Endodermal cell (in vitro differentiated cells): Measurements from ENCODE around the gene ZNF507. TPM values are rescaled to one million over a fixed set of nuclear protein-coding genes. Genes with fewer than 3 reads are reported as not detected.
A peak's percentile ranks its signal among the peaks of the same experiment; 100 is the strongest.

Experiments
- DNase-seq: peaks from one replicate; pipeline ENCODE4 v3.0.0-alpha.2; 2017
- H3K27ac ChIP-seq: 2 replicates; pipeline ENCODE4 v1.5.1; 2013; ENCODE audit warnings: mild to moderate bottlenecking, low read depth, low read length, moderate library complexity
- H3K27me3 ChIP-seq: 2 replicates; pipeline ENCODE4 v1.6.1; 2013; ENCODE audit warnings: mild to moderate bottlenecking, low read length, moderate library complexity; ENCODE audit not compliant: insufficient read depth, control insufficient read depth, poor library complexity, severe bottlenecking
- H3K36me3 ChIP-seq: 2 replicates; pipeline ENCODE4 v1.7.0; 2013; ENCODE audit warnings: mild to moderate bottlenecking, low read length, moderate library complexity; ENCODE audit not compliant: control insufficient read depth, insufficient read depth
- H3K4me1 ChIP-seq: one replicate; pipeline ENCODE4 v1.7.0; 2013; ENCODE audit warnings: low read length; ENCODE audit not compliant: control insufficient read depth, insufficient read depth
- H3K4me3 ChIP-seq: 2 replicates; pipeline ENCODE4 v1.5.1; 2013; ENCODE audit warnings: mild to moderate bottlenecking, low read length, moderate library complexity
- H3K9ac ChIP-seq: 2 replicates; pipeline ENCODE4 v1.6.1; 2013; ENCODE audit warnings: mild to moderate bottlenecking, low read length, moderate library complexity; ENCODE audit not compliant: poor library complexity, severe bottlenecking; ENCODE audit errors: extremely low read depth
- H3K9me3 ChIP-seq: 2 replicates; pipeline ENCODE4 v1.6.1; 2013; ENCODE audit warnings: mild to moderate bottlenecking, low read length, moderate library complexity; ENCODE audit not compliant: control insufficient read depth
- H3K27ac Mint-ChIP-seq: 2 replicates; pipeline ENCODE4 v1.8.0; 2020; ENCODE audit warnings: mixed read lengths
- H3K27me3 Mint-ChIP-seq: 2 replicates; pipeline ENCODE4 v1.8.0; 2021; ENCODE audit warnings: mild to moderate bottlenecking, mixed read lengths; ENCODE audit not compliant: insufficient read depth
- H3K36me3 Mint-ChIP-seq: 2 replicates; pipeline ENCODE4 v1.8.0; 2020; ENCODE audit warnings: low read depth, mixed read lengths
- H3K4me1 Mint-ChIP-seq: 2 replicates; pipeline ENCODE4 v1.8.0; 2020; ENCODE audit warnings: mixed read lengths
- H3K4me3 Mint-ChIP-seq: 2 replicates; pipeline ENCODE4 v1.8.0; 2020; ENCODE audit warnings: mild to moderate bottlenecking, moderate library complexity, mixed read lengths
- H3K9me3 Mint-ChIP-seq: 2 replicates; pipeline ENCODE4 v1.8.0; 2020; ENCODE audit warnings: mild to moderate bottlenecking, mixed read lengths
- WGBS, 2 experiments: methylation state at CpG; one replicate each; pipeline versions ENCODE4 v1.1.5 to v1.1.7; 2013; ENCODE audit warnings: missing lambda C conversion rate in 2 of 2, mixed read lengths in 1 of 2; ENCODE audit not compliant: insufficient coverage in 1 of 2, insufficient read length in 1 of 2; 5-methylcytosine and 5-hydroxymethylcytosine counted together
- total RNA-seq, 2 donors: library from RNA; stranded (reverse); fragmentation: NEBNext Ultra II Directional in 1 of 2; extraction: Animal tissue kit (Norgen Biotek cat#: 25700) in 1 of 2; gene quantifications; 2 replicates in 1 of 2; 3 replicates in 1 of 2; pipeline ENCODE4 v1.2.1, GENCODE V29; 2021
- TF ChIP-seq, protein P1 (sequence below): fragments of 200-600 bp; sonication (generic); conservative IDR thresholded peaks from 2 replicates; pipeline ENCODE4 v1.5.0; 2021; ENCODE audit warnings: antibody characterized with exemption, mild to moderate bottlenecking

Gene ZNF507
- total RNA-seq, 2 donors from 2014 or later: 28.0 to 32.5 TPM

DNA sequence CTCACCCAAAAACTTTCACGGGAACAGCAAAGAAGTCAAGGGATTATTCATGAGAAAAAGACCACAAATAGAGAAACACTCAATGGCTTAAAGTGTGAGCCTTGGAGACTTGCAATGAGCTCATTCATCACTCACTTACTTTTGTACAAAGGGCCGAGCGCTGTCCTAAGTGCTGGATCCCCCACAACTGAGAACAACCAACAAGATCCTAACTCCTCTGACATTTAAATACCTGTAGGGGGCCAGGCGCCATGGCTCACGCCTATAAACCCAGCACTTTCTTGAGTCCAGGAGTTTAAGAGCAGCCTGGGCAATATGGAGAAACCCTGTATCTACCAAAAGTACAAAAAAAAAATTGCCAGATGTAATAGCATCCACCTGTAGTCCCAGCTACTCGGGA lies 29.4 kb upstream of the ZNF507 start:
- Histone ChIP-seq H3K36me3 (no peaks in the 10 kb centered on the region), H3K27me3 (no peaks in the 10 kb centered on the region), H3K4me1 (peaks cover 2% of the 10 kb centered on the region), H3K9me3 (no peaks in the 10 kb centered on the region), H3K27ac (peak overlapping the region; percentile 97), H3K4me3 (no peak overlapping the region), H3K9ac (no peak overlapping the region)
- H3K4me3 Mint-ChIP-seq: no peak overlapping the region
- H3K36me3 Mint-ChIP-seq: no peaks in the 10 kb centered on the region
- DNase-seq: peak; percentile 80
- TF ChIP-seq, protein P1, sequence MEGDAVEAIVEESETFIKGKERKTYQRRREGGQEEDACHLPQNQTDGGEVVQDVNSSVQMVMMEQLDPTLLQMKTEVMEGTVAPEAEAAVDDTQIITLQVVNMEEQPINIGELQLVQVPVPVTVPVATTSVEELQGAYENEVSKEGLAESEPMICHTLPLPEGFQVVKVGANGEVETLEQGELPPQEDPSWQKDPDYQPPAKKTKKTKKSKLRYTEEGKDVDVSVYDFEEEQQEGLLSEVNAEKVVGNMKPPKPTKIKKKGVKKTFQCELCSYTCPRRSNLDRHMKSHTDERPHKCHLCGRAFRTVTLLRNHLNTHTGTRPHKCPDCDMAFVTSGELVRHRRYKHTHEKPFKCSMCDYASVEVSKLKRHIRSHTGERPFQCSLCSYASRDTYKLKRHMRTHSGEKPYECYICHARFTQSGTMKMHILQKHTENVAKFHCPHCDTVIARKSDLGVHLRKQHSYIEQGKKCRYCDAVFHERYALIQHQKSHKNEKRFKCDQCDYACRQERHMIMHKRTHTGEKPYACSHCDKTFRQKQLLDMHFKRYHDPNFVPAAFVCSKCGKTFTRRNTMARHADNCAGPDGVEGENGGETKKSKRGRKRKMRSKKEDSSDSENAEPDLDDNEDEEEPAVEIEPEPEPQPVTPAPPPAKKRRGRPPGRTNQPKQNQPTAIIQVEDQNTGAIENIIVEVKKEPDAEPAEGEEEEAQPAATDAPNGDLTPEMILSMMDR: peak; percentile 63
- peaks cover 9% of the 10 kb centered on the region for H3K4me1 Mint-ChIP-seq
- 75 to 76% methylated on average over 3 to 6 of the region's 6 CpGs for WGBS, 2 experiments
- H3K27me3 Mint-ChIP-seq: no peaks in the 10 kb centered on the region
- H3K9me3 Mint-ChIP-seq: no peaks in the 10 kb centered on the region
- no peak overlapping the region for H3K27ac Mint-ChIP-seq

DNA sequence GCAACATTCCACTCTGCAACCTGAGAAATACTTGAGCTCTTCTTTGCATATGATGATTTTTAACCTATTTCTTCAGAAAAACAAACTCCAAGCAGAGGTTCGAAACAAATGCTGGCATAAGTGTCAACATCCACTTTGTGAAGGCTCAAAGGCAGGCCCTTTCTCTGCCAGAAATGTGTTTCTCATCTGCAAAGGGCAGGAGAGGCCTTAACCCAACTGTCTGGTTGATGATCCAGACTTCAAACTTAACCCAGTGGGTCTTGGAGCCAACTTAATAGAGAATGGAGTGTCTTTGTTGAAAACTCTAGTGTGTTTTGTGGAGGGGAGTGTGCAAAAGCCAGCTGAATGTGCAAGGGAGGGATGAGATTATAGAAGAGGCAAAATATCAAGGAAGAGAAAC lies 28.3 kb upstream of the ZNF507 start:
- peaks cover 9% of the 10 kb centered on the region for H3K4me1 Mint-ChIP-seq
- no peaks in the 10 kb centered on the region for H3K36me3 Mint-ChIP-seq
- no peaks in the 10 kb centered on the region for H3K36me3 ChIP-seq
- H3K27me3 Mint-ChIP-seq: no peaks in the 10 kb centered on the region
- peaks cover 2% of the 10 kb centered on the region for H3K4me1 ChIP-seq
- TF ChIP-seq, protein P1: no peak
- WGBS, 2 experiments: 80 to 86% methylated on average over 1 of the region's 1 CpG
- no peaks in the 10 kb centered on the region for H3K27me3 ChIP-seq
- H3K27ac Mint-ChIP-seq: no peak overlapping the region
- peak overlapping the region; percentile 49 for H3K27ac ChIP-seq
- no peaks in the 10 kb centered on the region for H3K9me3 ChIP-seq
- H3K9me3 Mint-ChIP-seq: no peaks in the 10 kb centered on the region
- H3K9ac ChIP-seq: no peak overlapping the region
- no peak overlapping the region for H3K4me3 Mint-ChIP-seq
- peak; percentile 43 for DNase-seq
- H3K4me3 ChIP-seq: no peak overlapping the region

DNA sequence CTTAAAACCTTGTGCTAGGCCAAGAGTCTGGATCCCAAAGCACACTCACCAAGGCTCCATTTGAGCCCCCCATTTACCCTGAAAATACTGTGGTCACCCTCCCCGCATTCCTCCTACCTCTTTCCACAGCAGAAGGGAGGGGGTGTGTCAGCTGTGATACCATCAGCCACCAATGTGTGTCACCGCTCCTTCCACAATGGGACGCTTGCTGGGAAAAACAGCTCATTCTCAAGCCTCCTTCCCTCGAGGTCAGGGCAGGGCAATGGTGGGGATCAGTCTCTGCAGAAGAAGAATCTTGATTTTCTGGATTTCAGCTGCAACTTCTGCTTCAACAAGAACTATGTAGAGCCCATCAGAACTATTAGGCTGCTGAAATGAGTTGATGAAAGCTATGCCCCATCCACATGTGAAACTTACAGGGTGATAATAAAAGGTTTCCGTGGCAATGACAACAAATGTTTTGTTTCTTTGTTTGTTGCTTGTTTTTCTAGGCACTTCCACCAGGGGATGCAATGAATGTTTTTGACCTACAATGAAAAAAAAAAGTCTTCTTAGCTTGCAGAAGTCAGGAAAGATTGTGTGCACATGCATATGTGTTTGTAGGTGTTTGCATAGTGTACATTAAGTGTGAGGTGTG lies 26.4 kb upstream of the ZNF507 start:
- Histone ChIP-seq H3K4me3 (no peak overlapping the region), H3K27ac (peak overlapping the region; percentile 18), H3K9me3 (no peaks in the 10 kb centered on the region), H3K27me3 (no peaks in the 10 kb centered on the region), H3K36me3 (no peaks in the 10 kb centered on the region), H3K4me1 (no peaks in the 10 kb centered on the region), H3K9ac (no peak overlapping the region)
- Mint-ChIP-seq H3K9me3 (no peaks in the 10 kb centered on the region), H3K4me1 (peaks cover 9% of the 10 kb centered on the region), H3K27ac (peak overlapping the region; percentile 94), H3K27me3 (no peaks in the 10 kb centered on the region), H3K4me3 (peak overlapping the region; percentile 13), H3K36me3 (no peaks in the 10 kb centered on the region)
- peak; percentile 90 for DNase-seq
- TF ChIP-seq, protein P1: peak; percentile 68
- WGBS, 2 experiments: 35 to 41% methylated on average over 5 of the region's 5 CpGs
